ENCODE data around the gene TMEM87B. TPM values are rescaled to one million over a fixed set of nuclear protein-coding genes. Genes with fewer than 3 reads are reported as not detected.
"Not testable (repeated sequence)": the region's sequence is repeated elsewhere in the genome, so short reads cannot be mapped to it uniquely, and the experiment has no call there.

TMEM87B gene
- total and polyA plus RNA-seq, 8 donors: 24.6 to 36.8 (median 28.4) TPM

- H3K4me3 ChIP-seq: no peak overlapping the region
- H3K4me1 ChIP-seq: peaks cover 11 to 48% of the 10 kb centered on the region in 2 donors
- DNase-seq (no peak), ATAC-seq (no peak)
- H3K9me3 ChIP-seq: no peaks in the 10 kb centered on the region
- no peak overlapping the region for H3K27ac ChIP-seq
- intact Hi-C loops (cut with DNase I): no loop called here
- no peaks in the 10 kb centered on the region for H3K27me3 ChIP-seq
- peaks cover 0 to 67% of the 10 kb centered on the region in 2 donors for H3K36me3 ChIP-seq
- TF ChIP-seq CTCF (IDR thresholded peaks at IDR 0.05): no peak
Observed at GRCh38 chr2:112061299-112061698, 6.2 kb downstream of the TMEM87B start.

GRCh38 chr2:112061840-112062239, 6.8 kb downstream of the TMEM87B start:
- ATAC-seq: no peak
- H3K27me3 ChIP-seq: no peaks in the 10 kb centered on the region
- H3K36me3 ChIP-seq: peaks cover 0 to 70% of the 10 kb centered on the region in 2 donors
- no peak for TF ChIP-seq CTCF (IDR thresholded peaks at IDR 0.05)
- H3K27ac ChIP-seq: no peak overlapping the region
- no peaks in the 10 kb centered on the region for H3K9me3 ChIP-seq
- DNase-seq: no peak
- no peak overlapping the region for H3K4me3 ChIP-seq
- intact Hi-C loops (cut with DNase I): no loop called here
- peaks cover 13 to 43% of the 10 kb centered on the region in 2 donors for H3K4me1 ChIP-seq

- H3K4me3 ChIP-seq: no peak overlapping the region
- no peak for TF ChIP-seq CTCF (IDR thresholded peaks at IDR 0.05)
- no peaks in the 10 kb centered on the region for H3K27me3 ChIP-seq
- H3K36me3 ChIP-seq: peaks cover 0 to 81% of the 10 kb centered on the region in 2 donors
- no peaks in the 10 kb centered on the region for H3K9me3 ChIP-seq
- peaks cover 7 to 32% of the 10 kb centered on the region in 2 donors for H3K4me1 ChIP-seq
- no peak for DNase-seq
- ATAC-seq: no peak
- H3K27ac ChIP-seq: no peak overlapping the region
- intact Hi-C loops (cut with DNase I): no loop called here
Observed at GRCh38 chr2:112062894-112063293, 7.8 kb downstream of the TMEM87B start.

GRCh38 chr2:112065486-112065885, 10.4 kb downstream of the TMEM87B start:
- intact Hi-C loops (cut with DNase I): no loop called here
- TF ChIP-seq CTCF (IDR thresholded peaks at IDR 0.05): no peak
- Histone ChIP-seq H3K4me1 (peaks cover 6 to 16% of the 10 kb centered on the region in 2 donors), H3K9me3 (no peaks in the 10 kb centered on the region), H3K27me3 (no peaks in the 10 kb centered on the region), H3K4me3 (no peak overlapping the region), H3K36me3 (peaks cover 0 to 97% of the 10 kb centered on the region in 2 donors), H3K27ac (no peak overlapping the region)
- ATAC-seq: no peak
- no peak for DNase-seq

GRCh38 chr2:112065966-112066365, 10.9 kb downstream of the TMEM87B start:
- intact Hi-C loops (cut with DNase I): no loop called here
- H3K4me3 ChIP-seq: no peak overlapping the region
- H3K9me3 ChIP-seq: no peaks in the 10 kb centered on the region
- no peaks in the 10 kb centered on the region for H3K27me3 ChIP-seq
- peaks cover 6 to 16% of the 10 kb centered on the region in 2 donors for H3K4me1 ChIP-seq
- no peak for DNase-seq
- no peak for TF ChIP-seq CTCF (IDR thresholded peaks at IDR 0.05)
- ATAC-seq: no peak
- H3K36me3 ChIP-seq: peaks cover 0 to 97% of the 10 kb centered on the region in 2 donors
- H3K27ac ChIP-seq: no peak overlapping the region

- intact Hi-C loops (cut with DNase I); H3K27me3 ChIP-seq; DNase-seq; H3K27ac ChIP-seq; H3K9me3 ChIP-seq; ATAC-seq; H3K4me3 ChIP-seq: not testable (repeated sequence)
- peaks cover 0 to 77% of the 10 kb centered on the region in 2 donors for H3K36me3 ChIP-seq
- H3K4me1 ChIP-seq: peaks cover 6 to 30% of the 10 kb centered on the region in 2 donors
Observed at GRCh38 chr2:112069794-112070193, 14.7 kb downstream of the TMEM87B start.

Data from left lung (tissue), 10 donors.